Liver (tissue), 9 donors: Measurements from ENCODE around the gene CEP126. TPM values are rescaled to one million over a fixed set of nuclear protein-coding genes. Genes with fewer than 3 reads are reported as not detected.

Source experiments
- DNase-seq: peaks from one replicate; pipeline ENCODE4 v3.0.0-alpha.2; 2017; ENCODE audit warnings: low spot score
- H3K27ac ChIP-seq, 2 donors: one replicate each; pipeline ENCODE4 v1.7.0; 2013; ENCODE audit warnings: inconsistent platforms in 2 of 2, low read length in 2 of 2, control low read depth in 1 of 2, low read depth in 1 of 2, mild to moderate bottlenecking in 1 of 2
- H3K27me3 ChIP-seq, 4 donors: one replicate each; pipeline versions ENCODE4 v1.6.1 to v1.7.0; 2013; ENCODE audit warnings: low read length in 3 of 4, inconsistent platforms in 1 of 4, mild to moderate bottlenecking in 1 of 4, moderate library complexity in 1 of 4; ENCODE audit not compliant: control insufficient read depth in 4 of 4, insufficient read depth in 4 of 4
- H3K36me3 ChIP-seq, 4 donors: one replicate each; pipeline versions ENCODE4 v1.6.1 to v1.7.0; 2013; ENCODE audit warnings: low read length in 3 of 4, mild to moderate bottlenecking in 3 of 4, low read depth in 1 of 4, moderate library complexity in 1 of 4; ENCODE audit not compliant: control insufficient read depth in 4 of 4, insufficient read depth in 3 of 4
- H3K4me1 ChIP-seq, 4 donors: one replicate each; pipeline versions ENCODE4 v1.6.1 to v1.7.0; 2013; ENCODE audit warnings: low read length in 3 of 4, mild to moderate bottlenecking in 3 of 4, moderate library complexity in 1 of 4; ENCODE audit not compliant: control insufficient read depth in 4 of 4, insufficient read depth in 4 of 4
- H3K4me3 ChIP-seq, 3 donors: one replicate each; pipeline versions ENCODE4 v1.6.1 to v1.7.0; 2013; ENCODE audit warnings: low read length in 3 of 3, control low read depth in 1 of 3, low read depth in 1 of 3, mild to moderate bottlenecking in 1 of 3
- H3K9ac ChIP-seq, 2 donors: one replicate each; pipeline ENCODE4 v1.7.0; 2013; ENCODE audit warnings: low read length in 2 of 2, mild to moderate bottlenecking in 2 of 2, moderate library complexity in 2 of 2, control low read depth in 1 of 2, low read depth in 1 of 2
- H3K9me3 ChIP-seq, 4 donors: one replicate each; pipeline versions ENCODE4 v1.6.1 to v1.7.0; 2013; ENCODE audit warnings: low read length in 3 of 4; ENCODE audit not compliant: control insufficient read depth in 4 of 4
- EGR1 ChIP-seq, 2 donors: IDR thresholded peaks; 2 replicates each; pipeline ENCODE4 v1.6.1; 2016 to 2018; ENCODE audit warnings: antibody characterized with exemption in 2 of 2, low read depth in 2 of 2
- FOXA1 ChIP-seq: IDR thresholded peaks from 2 replicates; pipeline ENCODE4 v1.6.1; 2016; ENCODE audit warnings: antibody characterized with exemption
- FOXA2 ChIP-seq: IDR thresholded peaks from 2 replicates; pipeline ENCODE4 v1.6.1; 2016; ENCODE audit warnings: antibody characterized with exemption
- GABPA ChIP-seq, 2 donors: IDR thresholded peaks in 1 of 2; conservative IDR thresholded peaks in 1 of 2; 2 replicates each; pipeline ENCODE4 v1.6.1; 2016; ENCODE audit warnings: antibody characterized with exemption in 2 of 2, mild to moderate bottlenecking in 1 of 2, moderate library complexity in 1 of 2
- HNF4A ChIP-seq, 2 donors: conservative IDR thresholded peaks; 2 replicates each; pipeline ENCODE4 v1.6.1; 2016; ENCODE audit warnings: antibody characterized with exemption in 2 of 2, mild to moderate bottlenecking in 2 of 2
- HNF4G ChIP-seq: IDR thresholded peaks from 2 replicates; pipeline ENCODE4 v1.6.1; 2016; ENCODE audit warnings: antibody characterized with exemption
- JUND ChIP-seq, 2 donors: IDR thresholded peaks; 2 replicates each; pipeline ENCODE4 v1.6.1; 2016; ENCODE audit warnings: antibody characterized with exemption in 2 of 2
- NR2F2 ChIP-seq: IDR thresholded peaks from 2 replicates; pipeline ENCODE4 v1.6.1; 2016; ENCODE audit warnings: antibody characterized with exemption
- RAD21 ChIP-seq, 2 donors: IDR thresholded peaks; 2 replicates each; pipeline ENCODE4 v1.6.1; 2016; ENCODE audit warnings: antibody characterized with exemption in 2 of 2, mild to moderate bottlenecking in 2 of 2
- RXRA ChIP-seq, 2 donors: IDR thresholded peaks; 2 replicates each; pipeline ENCODE4 v1.6.1; 2017 to 2018; ENCODE audit warnings: antibody characterized with exemption in 2 of 2, mild to moderate bottlenecking in 1 of 2
- SP1 ChIP-seq: IDR thresholded peaks from 2 replicates; pipeline ENCODE4 v1.6.1; 2018; ENCODE audit warnings: antibody characterized with exemption, mild to moderate bottlenecking
- TAF1 ChIP-seq: conservative IDR thresholded peaks from 2 replicates; pipeline ENCODE4 v1.6.1; 2016; ENCODE audit warnings: antibody characterized with exemption, mild to moderate bottlenecking
- YY1 ChIP-seq: IDR thresholded peaks from 2 replicates; pipeline ENCODE4 v1.6.1; 2016; ENCODE audit warnings: antibody characterized with exemption, mild to moderate bottlenecking
- WGBS: extraction: QIAGEN DNeasy Blood & Tissue Kit; methylation state at CpG from one replicate; pipeline ENCODE4 v1.1.7; 2013; 5-methylcytosine and 5-hydroxymethylcytosine counted together
- polyA plus RNA-seq, 2 donors: library from polyadenylated mRNA; stranded (reverse) in 1 of 2; unstranded in 1 of 2; fragments of 200-250 nt in 1 of 2; fragments of >200 nt in 1 of 2; fragmentation: Nextera tagmentation in 1 of 2; extraction: Ambion mirVana in 1 of 2; gene quantifications; one replicate each; pipeline versions ENCODE4 v1.2.1 to v1.2.3, GENCODE V29; 2013 to 2015
- total RNA-seq, 2 donors: library from RNA; depleted of rRNA; stranded (reverse); fragments of >200 nt; gene quantifications; one replicate each; pipeline ENCODE4 v1.2.3, GENCODE V29; 2014
- TF ChIP-seq, protein P1 (sequence below): IDR thresholded peaks from 2 replicates; pipeline ENCODE4 v1.6.1; 2016; ENCODE audit warnings: antibody characterized with exemption
- TF ChIP-seq, protein P2 (sequence below): IDR thresholded peaks from 2 replicates; pipeline ENCODE4 v1.6.1; 2016; ENCODE audit warnings: antibody characterized with exemption
- TF ChIP-seq, protein P3 (sequence below): IDR thresholded peaks from 2 replicates; pipeline ENCODE4 v1.6.1; 2016; ENCODE audit warnings: antibody characterized with exemption, mild to moderate bottlenecking
- TF ChIP-seq, protein P4 (sequence below): IDR thresholded peaks from 2 replicates; pipeline ENCODE4 v1.6.1; 2016; ENCODE audit warnings: antibody characterized with exemption
- TF ChIP-seq, protein P5 (sequence below): fragments of 150-350 bp; IDR thresholded peaks from 2 replicates; pipeline ENCODE4 v1.5.1; 2017; ENCODE audit warnings: improper control_type of control experiment, low read depth, low read length; ENCODE audit not compliant: missing input control
- donor health status: healthy.
- donor health status: healthy.
- donor health status: healthy.
- donor health status: healthy.
- donor health status: healthy.

The CEP126 gene
- total and polyA plus RNA-seq, 4 donors = 0.02 to 0.75 (median 0.16) TPM

DNA sequence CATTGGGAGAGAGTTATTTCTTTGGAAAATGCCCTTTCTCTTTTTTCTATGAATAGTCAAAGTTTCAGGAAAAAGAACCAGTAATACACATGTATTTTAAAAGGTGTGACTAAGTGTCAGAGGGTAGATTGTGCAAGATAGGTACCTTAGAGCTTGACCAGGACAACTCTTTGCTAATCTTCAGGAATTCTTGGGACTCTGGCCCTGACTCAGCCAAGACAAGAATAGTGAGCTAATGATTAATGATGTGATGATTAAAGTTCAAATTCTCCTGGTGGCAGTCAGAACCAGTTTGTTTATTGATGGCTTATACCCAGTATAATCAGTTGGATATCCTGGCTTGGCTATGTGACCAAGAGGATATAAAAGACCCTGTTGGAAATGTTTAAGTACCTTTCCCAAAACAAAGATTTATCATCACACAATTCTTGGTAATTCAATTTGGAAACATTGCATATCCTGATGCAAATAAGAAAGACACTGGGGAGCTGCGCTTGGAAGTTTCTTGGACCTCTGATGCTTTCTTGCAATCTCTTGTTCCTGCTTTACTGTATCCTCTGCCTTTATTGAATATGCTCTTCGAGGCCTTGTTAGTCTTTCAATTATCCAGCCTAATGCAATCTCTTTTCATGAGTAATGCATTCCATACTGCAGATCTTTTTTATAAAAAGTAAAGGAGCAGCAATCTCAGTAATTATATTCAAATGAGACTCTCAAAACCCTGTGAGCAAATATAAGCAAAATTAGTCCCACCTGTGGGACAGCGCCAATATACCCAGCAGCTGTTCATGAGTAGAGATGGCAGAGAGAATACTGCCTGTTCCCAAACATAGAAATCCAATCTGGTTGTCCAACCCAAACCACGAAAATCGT is 48.0 kb upstream of the CEP126 start:
- Histone ChIP-seq H3K4me3 (no peak overlapping the region), H3K9ac (no peak overlapping the region), H3K36me3 (no peaks in the 10 kb centered on the region), H3K27me3 (no peaks in the 10 kb centered on the region), H3K4me1 (peaks cover 6 to 20% (median 12%) of the 10 kb centered on the region in 4 donors), H3K9me3 (peaks cover 0 to 2% (median 0%) of the 10 kb centered on the region in 4 donors), H3K27ac (peak overlapping the region; percentile 42 to 68)
- 73% methylated on average over 5 of the region's 5 CpGs for WGBS
- no peak for DNase-seq
- peak; percentile 65 for TF ChIP-seq SP1
- TF ChIP-seq, protein P1, sequence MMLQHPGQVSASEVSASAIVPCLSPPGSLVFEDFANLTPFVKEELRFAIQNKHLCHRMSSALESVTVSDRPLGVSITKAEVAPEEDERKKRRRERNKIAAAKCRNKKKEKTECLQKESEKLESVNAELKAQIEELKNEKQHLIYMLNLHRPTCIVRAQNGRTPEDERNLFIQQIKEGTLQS = peak; percentile 27
- TF ChIP-seq EGR1 (IDR thresholded peaks at IDR 0.05; ENCODE audit: low read depth in 2 of 2) = peak in 1 of 2 donors; percentile 47
- TF ChIP-seq HNF4A (conservative IDR thresholded peaks at IDR 0.05) = peak; percentile 89 to 95
- no peak for TF ChIP-seq GABPA (IDR thresholded peaks at IDR 0.05 in 1 of 2, conservative IDR thresholded peaks at IDR 0.05 in 1 of 2)
- TF ChIP-seq, protein P2, sequence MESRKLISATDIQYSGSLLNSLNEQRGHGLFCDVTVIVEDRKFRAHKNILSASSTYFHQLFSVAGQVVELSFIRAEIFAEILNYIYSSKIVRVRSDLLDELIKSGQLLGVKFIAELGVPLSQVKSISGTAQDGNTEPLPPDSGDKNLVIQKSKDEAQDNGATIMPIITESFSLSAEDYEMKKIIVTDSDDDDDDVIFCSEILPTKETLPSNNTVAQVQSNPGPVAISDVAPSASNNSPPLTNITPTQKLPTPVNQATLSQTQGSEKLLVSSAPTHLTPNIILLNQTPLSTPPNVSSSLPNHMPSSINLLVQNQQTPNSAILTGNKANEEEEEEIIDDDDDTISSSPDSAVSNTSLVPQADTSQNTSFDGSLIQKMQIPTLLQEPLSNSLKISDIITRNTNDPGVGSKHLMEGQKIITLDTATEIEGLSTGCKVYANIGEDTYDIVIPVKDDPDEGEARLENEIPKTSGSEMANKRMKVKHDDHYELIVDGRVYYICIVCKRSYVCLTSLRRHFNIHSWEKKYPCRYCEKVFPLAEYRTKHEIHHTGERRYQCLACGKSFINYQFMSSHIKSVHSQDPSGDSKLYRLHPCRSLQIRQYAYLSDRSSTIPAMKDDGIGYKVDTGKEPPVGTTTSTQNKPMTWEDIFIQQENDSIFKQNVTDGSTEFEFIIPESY = peak; percentile 58
- peak in 1 of 2 donors; percentile 30 for TF ChIP-seq RAD21 (IDR thresholded peaks at IDR 0.05)
- TF ChIP-seq, protein P3, sequence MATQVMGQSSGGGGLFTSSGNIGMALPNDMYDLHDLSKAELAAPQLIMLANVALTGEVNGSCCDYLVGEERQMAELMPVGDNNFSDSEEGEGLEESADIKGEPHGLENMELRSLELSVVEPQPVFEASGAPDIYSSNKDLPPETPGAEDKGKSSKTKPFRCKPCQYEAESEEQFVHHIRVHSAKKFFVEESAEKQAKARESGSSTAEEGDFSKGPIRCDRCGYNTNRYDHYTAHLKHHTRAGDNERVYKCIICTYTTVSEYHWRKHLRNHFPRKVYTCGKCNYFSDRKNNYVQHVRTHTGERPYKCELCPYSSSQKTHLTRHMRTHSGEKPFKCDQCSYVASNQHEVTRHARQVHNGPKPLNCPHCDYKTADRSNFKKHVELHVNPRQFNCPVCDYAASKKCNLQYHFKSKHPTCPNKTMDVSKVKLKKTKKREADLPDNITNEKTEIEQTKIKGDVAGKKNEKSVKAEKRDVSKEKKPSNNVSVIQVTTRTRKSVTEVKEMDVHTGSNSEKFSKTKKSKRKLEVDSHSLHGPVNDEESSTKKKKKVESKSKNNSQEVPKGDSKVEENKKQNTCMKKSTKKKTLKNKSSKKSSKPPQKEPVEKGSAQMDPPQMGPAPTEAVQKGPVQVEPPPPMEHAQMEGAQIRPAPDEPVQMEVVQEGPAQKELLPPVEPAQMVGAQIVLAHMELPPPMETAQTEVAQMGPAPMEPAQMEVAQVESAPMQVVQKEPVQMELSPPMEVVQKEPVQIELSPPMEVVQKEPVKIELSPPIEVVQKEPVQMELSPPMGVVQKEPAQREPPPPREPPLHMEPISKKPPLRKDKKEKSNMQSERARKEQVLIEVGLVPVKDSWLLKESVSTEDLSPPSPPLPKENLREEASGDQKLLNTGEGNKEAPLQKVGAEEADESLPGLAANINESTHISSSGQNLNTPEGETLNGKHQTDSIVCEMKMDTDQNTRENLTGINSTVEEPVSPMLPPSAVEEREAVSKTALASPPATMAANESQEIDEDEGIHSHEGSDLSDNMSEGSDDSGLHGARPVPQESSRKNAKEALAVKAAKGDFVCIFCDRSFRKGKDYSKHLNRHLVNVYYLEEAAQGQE = peak; percentile 23
- peak; percentile 16 for TF ChIP-seq NR2F2
- TF ChIP-seq YY1 = peak; percentile 56
- TF ChIP-seq HNF4G = peak; percentile 63
- TF ChIP-seq TAF1 = no peak
- peak; percentile 78 to 95 for TF ChIP-seq JUND (IDR thresholded peaks at IDR 0.05)
- TF ChIP-seq FOXA1 = peak; percentile 42
- TF ChIP-seq, protein P4, sequence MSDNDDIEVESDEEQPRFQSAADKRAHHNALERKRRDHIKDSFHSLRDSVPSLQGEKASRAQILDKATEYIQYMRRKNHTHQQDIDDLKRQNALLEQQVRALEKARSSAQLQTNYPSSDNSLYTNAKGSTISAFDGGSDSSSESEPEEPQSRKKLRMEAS = peak; percentile 72
- TF ChIP-seq, protein P5, sequence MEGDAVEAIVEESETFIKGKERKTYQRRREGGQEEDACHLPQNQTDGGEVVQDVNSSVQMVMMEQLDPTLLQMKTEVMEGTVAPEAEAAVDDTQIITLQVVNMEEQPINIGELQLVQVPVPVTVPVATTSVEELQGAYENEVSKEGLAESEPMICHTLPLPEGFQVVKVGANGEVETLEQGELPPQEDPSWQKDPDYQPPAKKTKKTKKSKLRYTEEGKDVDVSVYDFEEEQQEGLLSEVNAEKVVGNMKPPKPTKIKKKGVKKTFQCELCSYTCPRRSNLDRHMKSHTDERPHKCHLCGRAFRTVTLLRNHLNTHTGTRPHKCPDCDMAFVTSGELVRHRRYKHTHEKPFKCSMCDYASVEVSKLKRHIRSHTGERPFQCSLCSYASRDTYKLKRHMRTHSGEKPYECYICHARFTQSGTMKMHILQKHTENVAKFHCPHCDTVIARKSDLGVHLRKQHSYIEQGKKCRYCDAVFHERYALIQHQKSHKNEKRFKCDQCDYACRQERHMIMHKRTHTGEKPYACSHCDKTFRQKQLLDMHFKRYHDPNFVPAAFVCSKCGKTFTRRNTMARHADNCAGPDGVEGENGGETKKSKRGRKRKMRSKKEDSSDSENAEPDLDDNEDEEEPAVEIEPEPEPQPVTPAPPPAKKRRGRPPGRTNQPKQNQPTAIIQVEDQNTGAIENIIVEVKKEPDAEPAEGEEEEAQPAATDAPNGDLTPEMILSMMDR = no peak
- no peak for TF ChIP-seq FOXA2
- TF ChIP-seq RXRA (IDR thresholded peaks at IDR 0.05) = peak; percentile 44 to 75
